Measurements from ENCODE around the gene OR5A2.
"Not testable (repeated sequence)": the region's sequence is repeated elsewhere in the genome, so short reads cannot be mapped to it uniquely, and the experiment has no call there.

Gene OR5A2

GRCh38 chr11:59380263-59381059 lies 45.8 kb downstream of the OR5A2 start:
- DNase-seq (ENCODE audit: low spot score), result no peak

DNA sequence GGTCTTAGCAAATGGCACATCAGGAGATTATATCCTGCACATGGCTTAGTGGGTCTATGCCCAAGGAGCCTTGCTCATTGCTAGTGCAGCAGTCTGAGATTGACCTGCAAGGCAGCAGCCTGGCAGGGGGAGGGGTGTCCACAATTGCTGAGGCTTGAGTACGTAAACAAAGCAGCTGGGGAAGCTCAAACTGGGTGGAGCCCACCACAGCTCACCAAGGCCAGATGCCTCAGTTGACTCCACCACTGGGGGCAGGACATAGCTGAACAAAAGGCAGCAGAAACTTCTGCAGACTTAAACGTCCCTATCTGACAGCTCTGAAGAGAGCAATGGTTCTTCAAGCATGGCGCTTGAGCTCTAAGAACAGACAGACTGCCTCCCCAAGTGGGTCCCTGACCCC lies 53.9 kb downstream of the OR5A2 start:
- not testable (repeated sequence) for DNase-seq (ENCODE audit: low spot score)

GRCh38 chr11:59368238-59369022 lies 57.8 kb downstream of the OR5A2 start:
- DNase-seq (ENCODE audit: low spot score), result peak; percentile 9
